Stimulated activated CD8-positive, alpha-beta memory T cell treated with anti-CD3 and anti-CD28 coated beads, Interleukin-7, amount 100 ng/mL, for 1 hour (primary cell): ENCODE data around the gene ORM2.

Experiments
- DNase-seq, 2 donors: peaks; one replicate each; pipeline ENCODE4 v3.0.0-alpha.2; 2020; ENCODE audit warnings: low read depth in 2 of 2

Gene ORM2

GRCh38 chr9:114294664-114295063 lies 35.0 kb upstream of the ORM2 start:
- DNase-seq: no peak

- DNase-seq: no peak
These were observed 33.3 kb upstream of the ORM2 start for GRCh38 chr9:114296338-114296737.

GRCh38 chr9:114299286-114300152 lies 30.1 kb upstream of the ORM2 start:
- DNase-seq: no peak

- no peak for DNase-seq
These were observed 29.4 kb upstream of the ORM2 start for GRCh38 chr9:114300153-114300845.

DNA sequence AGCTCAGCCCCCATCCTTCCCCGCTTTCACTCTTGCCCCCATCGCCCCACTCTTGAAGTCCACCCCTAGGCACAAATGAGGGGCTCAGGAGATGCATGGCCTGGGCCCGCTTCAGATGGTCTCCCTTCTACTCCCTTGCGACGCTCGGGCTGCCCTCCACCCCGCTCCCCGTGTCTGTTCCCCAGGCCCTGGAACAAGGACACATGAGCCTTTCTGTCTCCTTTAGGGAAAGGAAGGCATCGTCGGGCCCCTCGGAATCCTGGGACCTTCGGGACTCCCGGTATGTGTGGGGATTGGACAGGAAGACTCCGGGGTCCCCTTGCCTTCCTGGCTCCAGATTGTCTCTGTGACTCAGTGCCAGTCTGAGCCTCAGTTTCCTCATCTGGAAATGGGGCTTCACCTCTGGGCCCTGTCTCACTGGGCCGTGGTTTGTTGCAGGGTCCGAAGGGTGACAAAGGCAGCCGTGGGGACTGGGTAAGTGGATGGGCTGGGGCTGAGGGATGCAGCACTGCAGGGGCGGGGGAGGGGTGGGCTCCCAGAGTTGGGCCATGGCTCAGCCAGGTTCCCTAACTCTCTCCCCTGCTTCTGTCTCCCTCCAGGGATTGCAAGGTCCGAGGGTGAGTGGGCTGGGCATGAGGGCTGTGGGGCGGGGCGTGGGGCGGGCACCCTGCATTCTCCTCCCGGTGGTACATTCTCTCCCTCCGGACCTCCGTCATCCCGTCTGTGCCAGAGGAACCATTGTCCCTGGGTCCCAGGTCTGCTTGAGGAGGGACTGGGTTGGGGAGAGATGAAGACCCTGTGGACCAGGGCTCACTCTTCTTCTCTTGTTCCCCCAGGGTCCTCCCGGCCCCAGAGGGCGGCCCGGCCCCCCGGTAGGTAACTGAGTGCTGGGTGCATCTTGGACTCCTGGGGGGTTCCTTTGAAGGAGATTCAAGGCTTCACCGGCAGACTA lies 28.5 kb upstream of the ORM2 start:
- DNase-seq: no peak

GRCh38 chr9:114301798-114302565 lies 27.7 kb upstream of the ORM2 start:
- no peak for DNase-seq

DNA sequence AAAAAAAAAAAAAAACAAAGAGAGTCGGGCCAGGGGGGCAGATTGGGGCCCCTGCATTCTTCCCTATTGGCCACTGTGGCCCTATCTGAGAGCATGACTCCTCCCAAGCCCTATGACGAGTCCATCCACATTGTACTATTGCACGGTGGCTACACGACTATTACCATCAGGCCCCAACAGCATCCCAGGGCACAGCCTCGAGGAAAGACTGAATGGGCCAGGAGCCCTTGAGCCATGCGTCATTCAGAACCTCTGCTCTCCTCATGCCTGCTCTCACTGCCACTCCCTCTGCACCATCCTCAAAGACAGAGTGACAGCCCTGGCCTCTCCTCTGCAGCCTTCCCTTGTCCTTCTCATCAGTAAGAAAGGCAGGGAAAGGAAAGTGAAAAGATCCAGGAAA lies 26.9 kb upstream of the ORM2 start:
- DNase-seq: no peak

DNA sequence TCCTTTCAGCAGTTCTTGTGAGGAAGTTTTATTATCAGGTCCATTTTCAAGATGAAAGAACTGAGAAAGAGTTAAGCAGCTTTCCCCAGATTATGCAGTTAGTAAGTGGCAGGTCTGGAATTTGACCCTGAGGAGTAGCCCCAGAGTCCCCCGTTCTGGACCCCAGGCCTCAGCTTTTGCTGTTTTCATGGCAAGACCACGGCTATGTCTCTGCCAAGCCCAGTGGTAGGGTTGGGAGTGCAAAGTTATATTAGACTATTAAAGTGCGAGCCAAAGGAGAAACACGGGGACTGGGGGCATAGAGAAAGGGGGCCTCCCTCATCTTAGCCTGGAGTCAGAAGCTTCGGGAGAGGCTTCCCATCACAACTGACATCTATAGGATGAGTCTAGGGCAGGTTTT lies 26.1 kb upstream of the ORM2 start:
- no peak for DNase-seq

GRCh38 chr9:114303977-114304376 lies 25.7 kb upstream of the ORM2 start:
- no peak for DNase-seq

- no peak for DNase-seq
These were observed 25.1 kb upstream of the ORM2 start for GRCh38 chr9:114304416-114305188.

- DNase-seq: no peak
These were observed 21.8 kb upstream of the ORM2 start for GRCh38 chr9:114307899-114308267.

GRCh38 chr9:114308361-114308950 lies 21.2 kb upstream of the ORM2 start:
- DNase-seq: no peak

DNA sequence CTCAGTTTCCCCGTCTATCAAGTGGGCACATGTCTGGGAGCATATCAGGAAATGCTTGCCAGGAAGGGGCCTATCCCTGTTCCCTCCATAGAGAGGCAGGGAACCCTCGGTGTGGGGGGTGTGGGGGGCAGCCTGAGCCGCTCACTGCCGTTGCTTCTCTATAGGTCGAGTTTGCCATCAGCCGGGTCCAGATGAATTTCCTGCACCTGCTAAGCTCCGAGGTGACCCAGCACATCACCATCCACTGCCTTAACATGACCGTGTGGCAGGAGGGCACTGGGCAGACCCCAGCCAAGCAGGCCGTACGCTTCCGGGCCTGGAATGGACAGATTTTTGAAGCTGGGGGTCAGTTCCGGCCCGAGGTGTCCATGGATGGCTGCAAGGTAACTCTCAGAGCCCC lies 20.6 kb upstream of the ORM2 start:
- no peak for DNase-seq

GRCh38 chr9:114310471-114311450 lies 18.9 kb upstream of the ORM2 start:
- DNase-seq: no peak

- no peak for DNase-seq
These were observed 17.8 kb upstream of the ORM2 start for GRCh38 chr9:114311571-114312512.

GRCh38 chr9:114312513-114312875 lies 17.2 kb upstream of the ORM2 start:
- no peak for DNase-seq

GRCh38 chr9:114313186-114313585 lies 16.5 kb upstream of the ORM2 start:
- no peak for DNase-seq
